ENCODE results near the gene PRDM5. TPM values are rescaled to one million over a fixed set of nuclear protein-coding genes. Genes with fewer than 3 reads are reported as not detected.

PRDM5 gene
- total and polyA plus RNA-seq, 9 of the 15 experiments (the other 6 are each of a cell fraction or from before 2014, with no cell fraction given) = not detected

- TF ChIP-seq, protein P1, sequence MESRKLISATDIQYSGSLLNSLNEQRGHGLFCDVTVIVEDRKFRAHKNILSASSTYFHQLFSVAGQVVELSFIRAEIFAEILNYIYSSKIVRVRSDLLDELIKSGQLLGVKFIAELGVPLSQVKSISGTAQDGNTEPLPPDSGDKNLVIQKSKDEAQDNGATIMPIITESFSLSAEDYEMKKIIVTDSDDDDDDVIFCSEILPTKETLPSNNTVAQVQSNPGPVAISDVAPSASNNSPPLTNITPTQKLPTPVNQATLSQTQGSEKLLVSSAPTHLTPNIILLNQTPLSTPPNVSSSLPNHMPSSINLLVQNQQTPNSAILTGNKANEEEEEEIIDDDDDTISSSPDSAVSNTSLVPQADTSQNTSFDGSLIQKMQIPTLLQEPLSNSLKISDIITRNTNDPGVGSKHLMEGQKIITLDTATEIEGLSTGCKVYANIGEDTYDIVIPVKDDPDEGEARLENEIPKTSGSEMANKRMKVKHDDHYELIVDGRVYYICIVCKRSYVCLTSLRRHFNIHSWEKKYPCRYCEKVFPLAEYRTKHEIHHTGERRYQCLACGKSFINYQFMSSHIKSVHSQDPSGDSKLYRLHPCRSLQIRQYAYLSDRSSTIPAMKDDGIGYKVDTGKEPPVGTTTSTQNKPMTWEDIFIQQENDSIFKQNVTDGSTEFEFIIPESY (CRISPR knock-in tag; IDR thresholded peaks at IDR 0.05) = no peak
- TF ChIP-seq XRCC5 (IDR thresholded peaks at IDR 0.05; ENCODE audit: low read depth, low read length) = no peak
- TF ChIP-seq ZNF165 (CRISPR knock-in tag; IDR thresholded peaks at IDR 0.05; ENCODE audit: borderline replicate concordance) = no peak
- no peak for TF ChIP-seq KHSRP (IDR thresholded peaks at IDR 0.05)
- no peak for TF ChIP-seq THAP12 (CRISPR knock-in tag; IDR thresholded peaks at IDR 0.05)
- no peak for TF ChIP-seq NFXL1 (CRISPR knock-in tag; IDR thresholded peaks at IDR 0.05)
- TF ChIP-seq SMAD3 (CRISPR knock-in tag; conservative IDR thresholded peaks at IDR 0.05) = no peak
- no peak for TF ChIP-seq ZNF23 (CRISPR knock-in tag; IDR thresholded peaks at IDR 0.05)
- no peak for TF ChIP-seq PRDM10 (IDR thresholded peaks at IDR 0.05; ENCODE audit: partially characterized antibody)
- no peak for TF ChIP-seq MEF2A (IDR thresholded peaks at IDR 0.05; ENCODE audit: control insufficient read depth, low read depth, low read length)
- no peak for TF ChIP-seq GTF2E2 (tag; IDR thresholded peaks at IDR 0.05)
- TF ChIP-seq, protein P2, sequence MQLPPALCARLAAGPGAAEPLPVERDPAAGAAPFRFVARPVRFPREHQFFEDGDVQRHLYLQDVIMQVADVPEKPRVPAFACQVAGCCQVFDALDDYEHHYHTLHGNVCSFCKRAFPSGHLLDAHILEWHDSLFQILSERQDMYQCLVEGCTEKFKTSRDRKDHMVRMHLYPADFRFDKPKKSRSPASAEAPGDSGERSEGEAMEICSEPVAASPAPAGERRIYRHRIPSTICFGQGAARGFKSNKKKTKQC (CRISPR knock-in tag; IDR thresholded peaks at IDR 0.05) = no peak
Measured at GRCh38 chr4:120855307-120856001, 67.1 kb downstream of the PRDM5 start (continued).
